ENCODE results near the gene NGEF. TPM values are rescaled to one million over a fixed set of nuclear protein-coding genes. Genes with fewer than 3 reads are reported as not detected.

NGEF gene
- total RNA-seq, 2 experiments from 2014 or later = 0.63 TPM; not detected in 1

DNA sequence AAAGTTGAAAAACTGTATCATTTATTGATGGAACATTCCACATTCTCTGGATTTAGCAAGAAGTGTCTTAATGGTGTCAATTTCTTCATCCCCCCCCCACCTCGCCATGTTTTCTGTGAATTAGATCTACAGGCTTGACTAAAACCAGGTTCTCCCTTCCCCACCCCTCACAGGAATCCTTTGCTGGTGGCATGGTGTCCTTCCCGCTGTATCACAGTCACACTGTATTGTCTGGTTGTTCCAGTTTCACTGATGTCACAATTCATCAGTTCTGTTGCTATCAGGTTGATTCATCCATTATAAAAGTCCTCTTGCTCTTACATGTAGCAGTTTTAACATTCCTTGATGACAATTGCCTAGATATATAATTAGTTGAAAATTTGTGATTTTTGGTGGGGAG lies 149.1 kb downstream of the NGEF start:
- Mint-ChIP-seq H3K36me3 (ENCODE audit: low read depth) (peaks cover 9% of the 10 kb centered on the region), H3K27ac (no peak overlapping the region), H3K9me3 (no peaks in the 10 kb centered on the region), H3K27me3 (no peaks in the 10 kb centered on the region), H3K4me3 (no peak overlapping the region), H3K4me1 (ENCODE audit: low read depth) (peaks cover under 1% of the 10 kb centered on the region)
- ChIA-PET CTCF (no interaction called here), POLR2A (no interaction called here)
- intact Hi-C loops (cut with micrococcal nuclease) = no loop called here
- ATAC-seq = no peak
- TF ChIP-seq, protein P1, sequence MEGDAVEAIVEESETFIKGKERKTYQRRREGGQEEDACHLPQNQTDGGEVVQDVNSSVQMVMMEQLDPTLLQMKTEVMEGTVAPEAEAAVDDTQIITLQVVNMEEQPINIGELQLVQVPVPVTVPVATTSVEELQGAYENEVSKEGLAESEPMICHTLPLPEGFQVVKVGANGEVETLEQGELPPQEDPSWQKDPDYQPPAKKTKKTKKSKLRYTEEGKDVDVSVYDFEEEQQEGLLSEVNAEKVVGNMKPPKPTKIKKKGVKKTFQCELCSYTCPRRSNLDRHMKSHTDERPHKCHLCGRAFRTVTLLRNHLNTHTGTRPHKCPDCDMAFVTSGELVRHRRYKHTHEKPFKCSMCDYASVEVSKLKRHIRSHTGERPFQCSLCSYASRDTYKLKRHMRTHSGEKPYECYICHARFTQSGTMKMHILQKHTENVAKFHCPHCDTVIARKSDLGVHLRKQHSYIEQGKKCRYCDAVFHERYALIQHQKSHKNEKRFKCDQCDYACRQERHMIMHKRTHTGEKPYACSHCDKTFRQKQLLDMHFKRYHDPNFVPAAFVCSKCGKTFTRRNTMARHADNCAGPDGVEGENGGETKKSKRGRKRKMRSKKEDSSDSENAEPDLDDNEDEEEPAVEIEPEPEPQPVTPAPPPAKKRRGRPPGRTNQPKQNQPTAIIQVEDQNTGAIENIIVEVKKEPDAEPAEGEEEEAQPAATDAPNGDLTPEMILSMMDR (IDR thresholded peaks at IDR 0.05) = no peak
- DNase-seq = no peak

DNA sequence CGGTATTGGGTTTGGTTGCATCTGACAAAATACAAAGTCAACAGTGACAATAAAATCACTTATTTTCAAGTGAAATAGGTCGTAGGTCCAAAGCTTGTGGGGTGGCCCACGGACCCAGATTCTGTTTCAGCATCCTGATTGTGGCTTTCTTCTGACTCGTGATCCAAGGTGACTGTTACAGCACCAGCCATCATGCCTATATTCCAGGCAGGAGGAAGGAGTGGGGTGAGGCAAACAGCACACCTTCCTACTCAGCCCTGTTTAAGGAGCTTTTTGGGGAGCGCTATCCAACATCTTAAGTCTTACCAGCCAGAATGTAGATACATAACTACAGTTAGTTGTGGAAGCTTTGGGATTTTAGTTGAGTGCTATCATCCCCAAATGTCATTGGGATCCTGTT lies 151.7 kb downstream of the NGEF start:
- ATAC-seq (no peak), DNase-seq (no peak)
- Mint-ChIP-seq H3K4me3 (no peak overlapping the region), H3K36me3 (ENCODE audit: low read depth) (peaks cover 21% of the 10 kb centered on the region), H3K4me1 (ENCODE audit: low read depth) (no peaks in the 10 kb centered on the region), H3K27ac (no peak overlapping the region), H3K27me3 (no peaks in the 10 kb centered on the region), H3K9me3 (no peaks in the 10 kb centered on the region)
- TF ChIP-seq, protein P1 (IDR thresholded peaks at IDR 0.05) = no peak
- intact Hi-C loops (cut with micrococcal nuclease) = no loop called here
- CTCF ChIA-PET = interaction anchor here (1.2 to 1.4 kb wide), 2 partner anchors 9 to 19 kb away, joined by 3 to 4 read pairs; no protein-coding TSS in a partner anchor
- POLR2A ChIA-PET = no interaction called here

DNA sequence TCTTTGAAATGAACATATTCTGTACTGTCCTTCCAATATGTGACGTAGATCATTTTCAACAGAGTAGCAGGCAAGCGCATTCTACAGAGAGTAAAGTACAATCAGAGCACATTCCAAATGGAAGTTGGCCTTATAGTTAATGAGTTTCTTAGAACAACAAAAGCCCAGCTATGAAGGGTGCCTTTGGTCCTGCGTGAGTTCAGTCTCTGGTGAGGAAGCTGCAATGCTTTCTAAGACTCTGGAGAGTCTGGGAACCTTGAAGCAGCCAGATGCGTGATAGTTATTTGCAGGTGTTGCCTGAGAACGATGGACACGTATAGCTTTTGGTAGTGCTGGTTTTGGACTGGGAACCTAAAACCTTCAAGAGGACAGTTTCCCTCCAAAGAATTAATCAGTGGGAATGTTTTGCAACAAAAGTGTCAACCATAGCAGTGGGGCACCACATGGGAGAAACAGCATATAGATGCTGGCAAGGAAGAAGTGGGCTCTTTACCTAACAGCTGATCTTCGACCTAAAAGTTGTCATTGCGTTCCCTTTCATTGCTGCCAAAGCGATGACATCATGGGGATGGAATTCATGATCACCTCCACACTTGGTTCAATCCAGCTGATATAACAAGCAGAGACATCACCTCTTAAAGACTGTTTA lies 152.3 kb downstream of the NGEF start:
- TF ChIP-seq, protein P1 (IDR thresholded peaks at IDR 0.05) = no peak
- H3K36me3 Mint-ChIP-seq (ENCODE audit: low read depth) = peaks cover 22% of the 10 kb centered on the region
- ATAC-seq = no peak
- H3K27me3 Mint-ChIP-seq = no peaks in the 10 kb centered on the region
- no peak for DNase-seq
- H3K9me3 Mint-ChIP-seq = no peaks in the 10 kb centered on the region
- intact Hi-C loops (cut with micrococcal nuclease) = no loop called here
- H3K4me1 Mint-ChIP-seq (ENCODE audit: low read depth) = no peaks in the 10 kb centered on the region
- no peak overlapping the region for H3K27ac Mint-ChIP-seq
- ChIA-PET CTCF (interaction anchor here (1.4 kb wide), 1 partner anchor 8 kb away, joined by 4 read pairs; no protein-coding TSS in a partner anchor), POLR2A (no interaction called here)
- no peak overlapping the region for H3K4me3 Mint-ChIP-seq

GRCh38 chr2:232859385-232859916 lies 153.6 kb downstream of the NGEF start:
- no peaks in the 10 kb centered on the region for H3K27me3 Mint-ChIP-seq

More at GRCh38 chr2:232859385-232859916, 153.6 kb downstream of the NGEF start:
- peak overlapping the region; percentile 15 for H3K27ac Mint-ChIP-seq
- TF ChIP-seq, protein P1 (IDR thresholded peaks at IDR 0.05) = no peak
- H3K9me3 Mint-ChIP-seq = no peaks in the 10 kb centered on the region
- ATAC-seq = no peak
- no peak overlapping the region for H3K4me3 Mint-ChIP-seq
- no peak for DNase-seq
- CTCF ChIA-PET = interaction anchor here (0.7 to 1.2 kb wide), 3 partner anchors 10 to 195 kb away, joined by 3 to 4 read pairs (median 3); no protein-coding TSS in a partner anchor
- H3K36me3 Mint-ChIP-seq (ENCODE audit: low read depth) = peaks cover 22% of the 10 kb centered on the region
- POLR2A ChIA-PET = no interaction called here
- no peaks in the 10 kb centered on the region for H3K4me1 Mint-ChIP-seq (ENCODE audit: low read depth)
- intact Hi-C loops (cut with micrococcal nuclease) = loop anchor here (10.0 kb wide), 1 partner anchor 195 kb away; no protein-coding TSS in a partner anchor
